PFSK-1 (cell line): ENCODE measurements around the gene DAB2IP.

ENCODE experiments used
- FOXP2 ChIP-seq: optimal IDR thresholded peaks from 2 replicates; pipeline ENCODE3; 2011; ENCODE audit warnings: borderline replicate concordance, control low read depth, inconsistent platforms; ENCODE audit not compliant: insufficient read depth; ENCODE audit errors: extremely low read length, extremely low read depth
- POLR2AphosphoS5 ChIP-seq: IDR thresholded peaks from 2 replicates; pipeline ENCODE4 v1.6.1; 2012; ENCODE audit warnings: low read depth, mild to moderate bottlenecking, control low read depth, low read length, moderate library complexity
- REST ChIP-seq, 2 experiments: IDR thresholded peaks; 2 replicates each; pipeline versions ENCODE4 v1.6.1 to v1.8.0; 2011 to 2012; ENCODE audit warnings: low read depth in 2 of 2, low read length in 2 of 2, control low read depth in 1 of 2, inconsistent platforms in 1 of 2, mild to moderate bottlenecking in 1 of 2, moderate library complexity in 1 of 2; ENCODE audit not compliant: insufficient read depth in 1 of 2
- SIN3A ChIP-seq: IDR thresholded peaks from 2 replicates; pipeline ENCODE4 v1.6.1; 2012; ENCODE audit warnings: mild to moderate bottlenecking, low read length, moderate library complexity, borderline replicate concordance; ENCODE audit not compliant: insufficient read depth
- TAF1 ChIP-seq: IDR thresholded peaks from 2 replicates; pipeline ENCODE4 v1.6.1; 2012; ENCODE audit warnings: low read length, control low read depth, borderline replicate concordance; ENCODE audit not compliant: insufficient read depth

- no peak for TF ChIP-seq POLR2AphosphoS5
- TF ChIP-seq SIN3A = no peak
- no peak for TF ChIP-seq TAF1
- TF ChIP-seq REST (IDR thresholded peaks at IDR 0.05; ENCODE audit: insufficient read depth in 1 of 2, low read depth in 2 of 2, low read length in 2 of 2) = no peak
- TF ChIP-seq FOXP2 = no peak
Observed at GRCh38 chr9:121773286-121773953, 122.0 kb downstream of the DAB2IP start.
